H54 (cell line): Measurements from ENCODE around the gene PSORS1C1.
"Not testable (repeated sequence)": the region's sequence is repeated elsewhere in the genome, so short reads cannot be mapped to it uniquely, and the experiment has no call there.

Source experiments
- DNase-seq: peaks from one replicate; pipeline ENCODE4 v3.0.0; 2011; ENCODE audit warnings: low spot score, mixed read lengths; ENCODE audit not compliant: insufficient read length
- FAIRE-seq: peaks from 3 replicates; lab custom pipeline; 2011; peaks lifted over from hg19 to GRCh38; lab: Jason Lieb, UNC
- POLR2A ChIP-seq: IDR thresholded peaks from 2 replicates; pipeline ENCODE4 v1.6.1; 2011; ENCODE audit warnings: low read depth, mild to moderate bottlenecking, low read length

Gene PSORS1C1

GRCh38 chr6:31162463-31163165, 48.0 kb downstream of the PSORS1C1 start:
- no peak for TF ChIP-seq POLR2A
- no peak for FAIRE-seq
- no peak for DNase-seq

- no peak for TF ChIP-seq POLR2A
- no peak for FAIRE-seq
Measured at GRCh38 chr6:31163922-31164321, 49.3 kb downstream of the PSORS1C1 start.

GRCh38 chr6:31164475-31165063, 50.0 kb downstream of the PSORS1C1 start:
- not testable (repeated sequence) for FAIRE-seq, DNase-seq

More at GRCh38 chr6:31163922-31164321, 49.3 kb downstream of the PSORS1C1 start:
- DNase-seq = no peak

GRCh38 chr6:31165064-31165832, 50.6 kb downstream of the PSORS1C1 start:
- FAIRE-seq, DNase-seq: not testable (repeated sequence)

GRCh38 chr6:31165986-31166385, 51.4 kb downstream of the PSORS1C1 start:
- no peak for FAIRE-seq
- no peak for TF ChIP-seq POLR2A
- DNase-seq = no peak

- DNase-seq = no peak
- FAIRE-seq = no peak
- TF ChIP-seq POLR2A = no peak
Measured at GRCh38 chr6:31168606-31169005, 54.0 kb downstream of the PSORS1C1 start.

GRCh38 chr6:31169123-31169857, 54.7 kb downstream of the PSORS1C1 start:
- FAIRE-seq (no peak), DNase-seq (no peak)
- TF ChIP-seq POLR2A = no peak

GRCh38 chr6:31169858-31170599, 55.4 kb downstream of the PSORS1C1 start:
- FAIRE-seq, DNase-seq: not testable (repeated sequence)

GRCh38 chr6:31170600-31170881, 55.9 kb downstream of the PSORS1C1 start, which contains the start of gene POU5F1:
TSS of gene POU5F1 (minus strand) at chr6:31170682. CDS start at chr6:31170620, 62 bp downstream.
- no peak for FAIRE-seq
- no peak for DNase-seq
- TF ChIP-seq POLR2A = no peak

GRCh38 chr6:31170987-31171671, 56.5 kb downstream of the PSORS1C1 start:
- DNase-seq (no peak), FAIRE-seq (no peak)
- no peak for TF ChIP-seq POLR2A

- FAIRE-seq = no peak
- DNase-seq = no peak
- TF ChIP-seq POLR2A = no peak
Measured at GRCh38 chr6:31171931-31172905, 57.6 kb downstream of the PSORS1C1 start.

- TF ChIP-seq POLR2A = no peak
- FAIRE-seq (no peak), DNase-seq (no peak)
Measured at GRCh38 chr6:31172973-31173384, 58.4 kb downstream of the PSORS1C1 start.
